ENCODE results near the gene CIB2. TPM values are rescaled to one million over a fixed set of nuclear protein-coding genes. Genes with fewer than 3 reads are reported as not detected.

Gene CIB2
- total RNA-seq, 1 donor from 2014 or later = 3.7 TPM

DNA sequence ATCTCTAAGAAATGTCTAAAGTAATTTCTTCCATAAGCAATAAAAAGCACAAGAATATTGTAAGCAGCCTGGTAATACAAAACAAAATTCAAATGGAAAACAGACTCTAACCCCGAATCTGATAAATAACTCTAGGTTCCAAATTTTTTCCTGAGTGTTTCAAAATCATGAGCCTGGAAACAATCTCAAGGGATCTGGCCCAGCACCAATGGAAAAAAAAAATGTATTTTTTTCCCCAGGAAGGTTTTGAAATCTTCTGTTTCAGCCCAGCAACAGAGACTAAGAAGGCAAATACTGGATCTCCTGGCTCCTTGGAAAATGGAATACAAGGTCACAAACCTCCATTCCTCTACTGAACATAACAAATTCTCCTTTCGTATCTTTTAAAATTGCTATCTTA lies 66.7 kb downstream of the CIB2 start:
- ATAC-seq (ENCODE audit: low read depth) = no peak
- Mint-ChIP-seq H3K27me3 (no peaks in the 10 kb centered on the region), H3K36me3 (ENCODE audit: low read depth) (no peaks in the 10 kb centered on the region), H3K9me3 (no peaks in the 10 kb centered on the region), H3K4me3 (no peak overlapping the region), H3K27ac (no peak overlapping the region), H3K4me1 (peaks cover 25% of the 10 kb centered on the region)
- DNase-seq = no peak
- intact Hi-C loops (cut with micrococcal nuclease) = no loop called here
- ChIA-PET POLR2A (no interaction called here), CTCF (no interaction called here)
- TF ChIP-seq, protein P1, sequence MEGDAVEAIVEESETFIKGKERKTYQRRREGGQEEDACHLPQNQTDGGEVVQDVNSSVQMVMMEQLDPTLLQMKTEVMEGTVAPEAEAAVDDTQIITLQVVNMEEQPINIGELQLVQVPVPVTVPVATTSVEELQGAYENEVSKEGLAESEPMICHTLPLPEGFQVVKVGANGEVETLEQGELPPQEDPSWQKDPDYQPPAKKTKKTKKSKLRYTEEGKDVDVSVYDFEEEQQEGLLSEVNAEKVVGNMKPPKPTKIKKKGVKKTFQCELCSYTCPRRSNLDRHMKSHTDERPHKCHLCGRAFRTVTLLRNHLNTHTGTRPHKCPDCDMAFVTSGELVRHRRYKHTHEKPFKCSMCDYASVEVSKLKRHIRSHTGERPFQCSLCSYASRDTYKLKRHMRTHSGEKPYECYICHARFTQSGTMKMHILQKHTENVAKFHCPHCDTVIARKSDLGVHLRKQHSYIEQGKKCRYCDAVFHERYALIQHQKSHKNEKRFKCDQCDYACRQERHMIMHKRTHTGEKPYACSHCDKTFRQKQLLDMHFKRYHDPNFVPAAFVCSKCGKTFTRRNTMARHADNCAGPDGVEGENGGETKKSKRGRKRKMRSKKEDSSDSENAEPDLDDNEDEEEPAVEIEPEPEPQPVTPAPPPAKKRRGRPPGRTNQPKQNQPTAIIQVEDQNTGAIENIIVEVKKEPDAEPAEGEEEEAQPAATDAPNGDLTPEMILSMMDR (IDR thresholded peaks at IDR 0.05) = no peak

DNA sequence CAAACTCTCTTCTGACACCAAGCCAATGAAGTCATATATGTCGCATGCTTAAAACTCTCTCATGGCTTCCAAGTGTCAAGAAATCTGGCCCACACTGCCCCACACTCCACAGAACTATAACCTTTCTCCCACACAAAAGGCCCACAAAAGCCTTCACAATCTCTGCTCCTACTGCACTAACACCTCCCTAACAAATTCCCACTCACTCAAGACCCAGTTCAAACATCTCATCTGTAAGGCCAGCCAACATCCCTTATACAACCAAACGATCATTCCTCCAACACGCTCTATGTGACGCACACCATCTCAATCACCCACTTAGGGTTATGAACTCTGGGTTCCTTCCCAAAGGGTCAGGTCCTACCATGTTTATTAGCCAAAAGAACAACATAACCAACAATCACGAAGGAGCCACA lies 67.3 kb downstream of the CIB2 start:
- no peak for DNase-seq
- intact Hi-C loops (cut with micrococcal nuclease) = no loop called here
- no peak overlapping the region for H3K4me3 Mint-ChIP-seq
- ChIA-PET CTCF (no interaction called here), POLR2A (no interaction called here)
- H3K27ac Mint-ChIP-seq = no peak overlapping the region
- ATAC-seq (ENCODE audit: low read depth) = no peak
- no peaks in the 10 kb centered on the region for H3K9me3 Mint-ChIP-seq
- TF ChIP-seq, protein P1 (IDR thresholded peaks at IDR 0.05) = no peak
- H3K36me3 Mint-ChIP-seq (ENCODE audit: low read depth) = no peaks in the 10 kb centered on the region
- no peaks in the 10 kb centered on the region for H3K27me3 Mint-ChIP-seq
- H3K4me1 Mint-ChIP-seq = peaks cover 31% of the 10 kb centered on the region

DNA sequence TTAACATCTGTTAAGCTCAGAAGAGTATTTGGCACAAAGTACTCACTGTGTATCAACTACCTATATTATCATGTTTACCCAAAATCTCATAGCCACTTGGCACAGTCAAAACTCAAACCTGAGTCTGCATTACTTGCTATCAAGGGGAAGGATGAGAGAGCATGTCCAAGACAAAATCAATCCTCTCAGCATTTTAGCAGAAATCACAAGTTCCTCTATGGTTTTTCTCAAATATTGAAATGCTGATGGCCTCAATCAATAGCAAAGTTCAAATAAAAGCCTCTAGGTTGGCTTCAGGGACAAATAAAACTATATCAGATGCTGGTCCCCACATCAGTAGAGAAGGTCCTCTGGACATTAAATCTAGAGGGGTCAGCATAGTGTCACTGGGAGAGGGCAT lies 68.0 kb downstream of the CIB2 start:
- ChIA-PET CTCF (no interaction called here), POLR2A (interaction anchor here (1.5 kb wide), 1 partner anchor 13 kb away, joined by 3 read pairs; no protein-coding TSS in a partner anchor)
- H3K4me3 Mint-ChIP-seq = no peak overlapping the region
- DNase-seq (no peak), ATAC-seq (ENCODE audit: low read depth) (no peak)
- TF ChIP-seq, protein P1 (IDR thresholded peaks at IDR 0.05) = no peak
- no peaks in the 10 kb centered on the region for H3K27me3 Mint-ChIP-seq
- H3K36me3 Mint-ChIP-seq (ENCODE audit: low read depth) = no peaks in the 10 kb centered on the region
- no peak overlapping the region for H3K27ac Mint-ChIP-seq
- intact Hi-C loops (cut with micrococcal nuclease) = no loop called here
- no peaks in the 10 kb centered on the region for H3K9me3 Mint-ChIP-seq
- peaks cover 39% of the 10 kb centered on the region for H3K4me1 Mint-ChIP-seq

DNA sequence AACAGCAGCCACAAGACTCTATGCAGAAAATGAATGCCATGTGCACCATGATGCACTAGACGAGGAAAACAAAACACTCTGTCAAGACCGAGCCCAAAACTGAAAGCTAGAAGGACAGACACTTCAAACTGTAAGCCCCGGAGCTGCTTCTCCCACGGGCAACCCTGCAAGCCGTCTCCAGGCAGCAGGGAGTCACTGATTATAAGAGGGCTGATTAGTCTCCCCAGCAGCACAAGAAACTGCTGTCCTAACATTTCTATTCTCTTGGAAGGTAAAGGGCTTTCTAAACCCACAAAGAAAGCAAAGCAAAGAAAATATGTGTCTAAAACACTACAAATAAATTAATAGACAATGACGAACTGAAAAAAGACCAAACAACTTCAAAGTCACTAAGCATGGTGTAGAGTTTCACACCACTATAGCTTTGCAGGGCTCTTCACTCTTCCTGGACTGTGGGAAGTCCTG lies 69.2 kb downstream of the CIB2 start:
- Mint-ChIP-seq H3K4me3 (peak overlapping the region; percentile 22), H3K27me3 (no peaks in the 10 kb centered on the region), H3K27ac (peak overlapping the region; percentile 19), H3K9me3 (no peaks in the 10 kb centered on the region), H3K36me3 (ENCODE audit: low read depth) (no peaks in the 10 kb centered on the region), H3K4me1 (peaks cover 50% of the 10 kb centered on the region)
- DNase-seq (no peak), ATAC-seq (ENCODE audit: low read depth) (no peak)
- TF ChIP-seq, protein P1 (IDR thresholded peaks at IDR 0.05) = no peak
- intact Hi-C loops (cut with micrococcal nuclease) = no loop called here
- POLR2A ChIA-PET = interaction anchor here (0.6 to 1.5 kb wide), 4 partner anchors 12 to 112 kb away, joined by 3 to 8 read pairs (median 3); no protein-coding TSS in a partner anchor
- CTCF ChIA-PET = interaction anchor here (1.4 kb wide), 1 partner anchor 14 kb away, joined by 3 read pairs; no protein-coding TSS in a partner anchor

DNA sequence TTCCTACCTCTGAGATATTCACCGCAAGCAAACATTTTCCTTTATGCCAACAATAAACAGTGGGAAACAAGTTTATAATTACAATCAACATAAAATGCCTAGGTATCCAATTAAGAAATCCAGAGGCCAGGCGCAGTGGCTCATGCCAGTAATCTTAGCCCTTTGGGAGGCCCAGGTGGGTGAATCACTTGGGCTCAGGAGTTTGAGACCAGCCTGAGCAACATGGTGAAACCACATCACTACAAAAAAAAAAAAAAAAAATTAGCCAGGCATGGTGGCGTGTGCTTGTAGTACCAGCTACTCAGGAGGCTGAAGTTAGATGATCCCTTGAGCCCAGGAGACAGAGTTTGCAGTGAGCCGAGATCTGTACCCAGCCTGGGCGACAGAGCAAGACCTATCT lies 71.0 kb downstream of the CIB2 start:
- H3K4me1 Mint-ChIP-seq = peaks cover 68% of the 10 kb centered on the region
- POLR2A ChIA-PET = interaction anchor here (0.6 to 1.1 kb wide), 2 partner anchors 25 to 95 kb away, joined by 5 read pairs; no protein-coding TSS in a partner anchor
- H3K36me3 Mint-ChIP-seq (ENCODE audit: low read depth) = no peaks in the 10 kb centered on the region
- ATAC-seq (ENCODE audit: low read depth) = no peak
- peak overlapping the region; percentile 13 for H3K27ac Mint-ChIP-seq
- H3K27me3 Mint-ChIP-seq = no peaks in the 10 kb centered on the region
- TF ChIP-seq, protein P1 (IDR thresholded peaks at IDR 0.05) = no peak
- no peak for DNase-seq
- H3K9me3 Mint-ChIP-seq = no peaks in the 10 kb centered on the region
- CTCF ChIA-PET = no interaction called here
- intact Hi-C loops (cut with micrococcal nuclease) = no loop called here
- no peak overlapping the region for H3K4me3 Mint-ChIP-seq

Measured in activated B cell treated with CpG ODN at 0.5 μM for 24 hours (primary cell).